Naive thymus-derived CD8-positive, alpha-beta T cell (primary cell): ENCODE results near the gene JAML. TPM values are rescaled to one million over a fixed set of nuclear protein-coding genes. Genes with fewer than 3 reads are reported as not detected.

Experiments used
- ATAC-seq, 2 donors: fragments of 150-1000 bp; cut with Tn5 transposase in 1 of 2; sonication (Bioruptor Pico), chemical (Tn5 transposase) in 1 of 2; 1 replicate in 1 of 2; 2 replicates in 1 of 2; pipeline ENCODE4 v1.10.0; 2021; ENCODE audit warnings: mild to moderate bottlenecking in 2 of 2, moderate library complexity in 2 of 2
- POLR2A ChIA-PET: fragments of 350-600 bp; sonication (Branson Sonifier 250); formaldehyde crosslinking; loops from one replicate; lab custom pipeline; 2021; ENCODE audit warnings: antibody characterized with exemption; lab: Charles Lee
- DNase-seq, 10 donors: peaks; one replicate each; pipeline versions ENCODE4 v3.0.0 to v3.0.0-alpha.2; 2020 to 2022
- H3K27ac Mint-ChIP-seq, 10 donors: one replicate each; pipeline ENCODE4 v1.8.0; 2020 to 2022; ENCODE audit warnings: mild to moderate bottlenecking in 10 of 10, mixed read lengths in 10 of 10, moderate library complexity in 4 of 10, inconsistent platforms in 1 of 10
- H3K27me3 Mint-ChIP-seq, 5 donors: one replicate each; pipeline ENCODE4 v1.8.0; 2021 to 2022; ENCODE audit warnings: mixed read lengths in 5 of 5
- H3K36me3 Mint-ChIP-seq, 3 donors: one replicate each; pipeline ENCODE4 v1.8.0; 2020 to 2022; ENCODE audit warnings: mixed read lengths in 3 of 3, mild to moderate bottlenecking in 2 of 3, inconsistent platforms in 1 of 3
- H3K4me1 Mint-ChIP-seq, 4 donors: one replicate each; pipeline ENCODE4 v1.8.0; 2021 to 2022; ENCODE audit warnings: mixed read lengths in 4 of 4
- H3K4me3 Mint-ChIP-seq, 10 donors: one replicate each; pipeline ENCODE4 v1.8.0; 2020 to 2022; ENCODE audit warnings: mild to moderate bottlenecking in 10 of 10, mixed read lengths in 10 of 10, moderate library complexity in 6 of 10, inconsistent platforms in 1 of 10
- H3K9me3 Mint-ChIP-seq, 9 donors: one replicate each; pipeline ENCODE4 v1.8.0; 2020 to 2022; ENCODE audit warnings: mixed read lengths in 9 of 9, mild to moderate bottlenecking in 3 of 9, inconsistent platforms in 1 of 9, moderate library complexity in 1 of 9
- polyA plus RNA-seq, 3 donors: library from polyadenylated mRNA; unstranded; fragments of 300-500 nt; fragmentation: Illumina TruSeq; gene quantifications; one replicate each; pipeline ENCODE4 v1.2.3, GENCODE V29; 2021
- total RNA-seq, 8 experiments: library from RNA in 2 of 8; stranded (reverse) in 2 of 8; gene quantifications; one replicate each; pipeline ENCODE4 v1.2.3 and lab custom pipeline; 2021 to 2026

JAML gene
- total and polyA plus RNA-seq, 5 experiments from 2014 or later: 120 to 195 (median 159) TPM

DNA sequence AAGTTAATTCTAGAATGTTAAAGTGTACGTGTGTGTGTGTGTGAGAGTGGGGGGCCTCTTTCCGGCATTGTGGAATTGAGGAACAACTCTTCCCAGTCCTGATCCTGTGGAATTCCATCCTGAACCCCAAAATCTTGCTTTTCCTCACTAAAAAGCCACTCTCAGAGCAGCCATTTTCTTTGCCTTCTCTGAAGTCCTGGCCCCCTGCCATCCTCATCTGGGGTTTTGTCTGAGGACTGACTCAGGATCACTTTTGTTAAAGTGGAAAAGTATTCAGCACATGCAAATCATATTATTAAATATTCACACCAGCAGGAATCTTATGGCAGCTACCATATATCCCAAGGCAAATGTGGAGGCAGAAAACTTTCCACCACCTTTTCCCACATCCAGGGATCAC, 76.0 kb downstream of the JAML start:
- peaks cover 4 to 9% (median 7%) of the 10 kb centered on the region in 4 donors for H3K4me1 Mint-ChIP-seq
- ATAC-seq (no peak), DNase-seq (peak in 1 of 10 donors; percentile 43)
- no peak overlapping the region for H3K27ac Mint-ChIP-seq
- H3K4me3 Mint-ChIP-seq: no peak overlapping the region
- H3K27me3 Mint-ChIP-seq: peaks cover 22 to 48% (median 32%) of the 10 kb centered on the region in 5 donors
- POLR2A ChIA-PET: no interaction called here
- H3K9me3 Mint-ChIP-seq: no peaks in the 10 kb centered on the region
- no peaks in the 10 kb centered on the region for H3K36me3 Mint-ChIP-seq

DNA sequence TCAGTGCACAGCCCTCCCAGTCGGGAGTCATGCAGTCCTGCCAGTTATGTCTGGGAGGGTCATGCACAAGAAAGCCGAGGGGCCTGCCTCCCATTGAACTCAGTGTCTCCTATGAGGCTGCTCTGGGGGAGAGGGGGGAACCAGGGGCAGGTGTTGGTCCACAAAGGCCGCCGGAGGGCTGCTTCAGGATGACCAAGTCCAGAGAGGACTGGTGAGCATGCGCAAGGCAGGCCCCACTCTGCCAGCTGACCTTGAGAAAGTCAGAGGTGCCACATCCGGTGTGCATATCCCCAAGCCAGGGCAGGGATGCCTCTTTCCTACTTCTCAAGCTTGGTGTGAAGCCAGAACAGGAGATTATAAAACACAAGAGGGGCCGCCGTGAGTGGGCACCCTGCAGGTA, 76.6 kb downstream of the JAML start:
- H3K36me3 Mint-ChIP-seq: no peaks in the 10 kb centered on the region
- POLR2A ChIA-PET: no interaction called here
- H3K4me1 Mint-ChIP-seq: peaks cover 2 to 4% (median 2%) of the 10 kb centered on the region in 4 donors
- peaks cover 20 to 47% (median 31%) of the 10 kb centered on the region in 5 donors for H3K27me3 Mint-ChIP-seq
- no peaks in the 10 kb centered on the region for H3K9me3 Mint-ChIP-seq
- H3K4me3 Mint-ChIP-seq: no peak overlapping the region
- DNase-seq: no peak
- no peak overlapping the region for H3K27ac Mint-ChIP-seq
- ATAC-seq: no peak

DNA sequence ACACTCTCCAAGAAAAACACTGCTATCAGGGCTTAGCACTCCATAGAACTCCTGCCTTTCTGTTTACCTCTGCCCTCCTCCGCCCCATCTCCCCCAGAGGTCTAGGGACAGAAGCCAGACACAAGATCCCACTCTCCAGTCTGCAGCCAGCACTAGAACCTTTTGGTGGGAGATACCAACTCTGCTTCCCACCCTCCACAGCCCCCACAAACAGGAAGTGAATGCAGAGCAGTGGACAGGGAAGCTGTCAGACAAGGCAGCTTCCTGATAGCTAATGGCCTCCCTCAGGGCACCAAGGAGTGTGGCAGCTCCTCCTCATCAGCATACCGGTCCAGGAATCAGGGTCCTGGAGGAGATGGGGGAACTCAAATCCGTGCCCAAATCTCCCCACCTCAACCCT, 77.3 kb downstream of the JAML start:
- DNase-seq (no peak), ATAC-seq (no peak)
- Mint-ChIP-seq H3K4me1 (peaks cover 0 to 4% (median 2%) of the 10 kb centered on the region in 4 donors), H3K4me3 (peak overlapping the region in 1 of 10 donors; percentile 58), H3K27ac (peak overlapping the region in 2 of 10 donors; percentile 33 to 45), H3K27me3 (peaks cover 23 to 50% (median 38%) of the 10 kb centered on the region in 5 donors), H3K36me3 (no peaks in the 10 kb centered on the region), H3K9me3 (no peaks in the 10 kb centered on the region)
- POLR2A ChIA-PET: no interaction called here

DNA sequence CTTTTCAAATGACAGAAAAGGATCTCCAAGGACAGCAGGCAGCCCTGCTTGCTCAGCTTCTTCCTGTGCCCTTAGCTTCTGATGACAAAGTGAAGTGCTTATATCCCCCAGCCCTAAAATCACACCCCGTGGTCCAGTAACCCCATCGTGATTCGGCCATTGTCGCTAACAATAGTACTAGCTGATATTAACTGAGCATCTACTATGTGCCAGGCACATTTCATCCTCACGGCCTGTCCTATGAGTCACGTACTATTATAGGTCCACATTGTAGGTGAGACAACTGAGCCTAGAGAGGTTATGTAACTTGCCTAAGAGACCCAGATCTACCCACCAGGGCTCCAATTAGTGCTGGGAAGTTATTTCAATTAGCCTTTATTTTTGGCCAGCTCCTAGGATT, 78.3 kb downstream of the JAML start:
- H3K9me3 Mint-ChIP-seq: no peaks in the 10 kb centered on the region
- POLR2A ChIA-PET: no interaction called here

DNA sequence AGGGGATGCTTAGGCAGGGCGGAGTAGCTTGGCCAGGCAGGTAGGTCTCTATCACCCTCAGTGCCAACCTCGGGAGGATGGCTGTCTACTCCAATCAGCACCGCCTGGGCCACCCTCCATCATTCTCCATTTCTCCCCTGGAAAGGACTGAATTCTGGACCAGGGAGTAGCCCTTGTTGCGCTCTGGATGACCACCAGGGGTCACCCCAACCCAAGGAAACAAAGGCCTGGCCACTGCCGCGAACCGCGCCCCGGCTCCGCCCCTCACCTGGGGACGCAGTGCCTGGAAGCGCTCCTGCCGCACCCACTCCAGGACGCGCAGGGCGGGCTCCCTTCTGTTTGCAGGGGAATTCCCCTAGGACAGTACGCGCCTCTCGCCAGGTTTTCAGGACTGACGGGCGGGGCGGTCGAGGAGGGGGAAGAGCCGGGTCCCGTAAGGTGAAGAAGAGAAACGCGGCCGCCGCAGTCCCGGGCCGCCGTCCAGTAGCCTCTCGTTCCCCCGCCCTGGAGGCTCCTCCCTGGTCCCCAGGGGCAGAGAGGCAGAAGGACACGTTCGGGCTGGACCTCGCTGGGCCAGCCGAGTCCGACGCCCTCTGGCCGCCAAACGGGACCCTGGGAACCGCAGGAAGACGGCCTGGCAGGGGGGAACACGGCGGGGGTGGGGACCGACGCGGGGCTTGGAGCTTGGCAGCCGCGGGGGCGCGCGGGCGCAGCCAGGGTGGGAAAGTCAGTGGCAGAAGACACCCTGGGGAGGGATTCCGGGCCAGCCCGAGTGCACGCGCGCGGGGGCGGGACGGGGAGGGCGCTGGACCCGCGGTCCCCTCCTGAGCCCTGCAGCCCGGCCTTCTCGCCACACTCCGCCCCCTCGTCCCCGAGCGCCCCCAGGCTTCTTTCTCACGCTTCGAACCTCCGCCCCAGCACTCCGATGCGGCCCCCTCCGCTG, 79.3 kb downstream of the JAML start:
- H3K4me1 Mint-ChIP-seq: peaks cover 0 to 4% (median 3%) of the 10 kb centered on the region in 4 donors
- POLR2A ChIA-PET: no interaction called here
- H3K27ac Mint-ChIP-seq: no peak overlapping the region
- DNase-seq: peak; percentile 76 to 89 (median 84)
- H3K4me3 Mint-ChIP-seq: peak overlapping the region; percentile 71 to 91 (median 82)
- H3K9me3 Mint-ChIP-seq: no peaks in the 10 kb centered on the region
- ATAC-seq: peak; percentile 93 to 95
- no peaks in the 10 kb centered on the region for H3K36me3 Mint-ChIP-seq
- peaks cover 28 to 56% (median 48%) of the 10 kb centered on the region in 5 donors for H3K27me3 Mint-ChIP-seq

More for the DNA sequence above, 78.3 kb downstream of the JAML start:
- no peaks in the 10 kb centered on the region for H3K36me3 Mint-ChIP-seq
- ATAC-seq (no peak), DNase-seq (no peak)
- H3K4me1 Mint-ChIP-seq: peaks cover 0 to 4% (median 3%) of the 10 kb centered on the region in 4 donors
- peak overlapping the region; percentile 72 to 88 (median 84) for H3K4me3 Mint-ChIP-seq
- H3K27ac Mint-ChIP-seq: peak overlapping the region in 1 of 10 donors; percentile 34
- peaks cover 30 to 51% (median 47%) of the 10 kb centered on the region in 5 donors for H3K27me3 Mint-ChIP-seq

DNA sequence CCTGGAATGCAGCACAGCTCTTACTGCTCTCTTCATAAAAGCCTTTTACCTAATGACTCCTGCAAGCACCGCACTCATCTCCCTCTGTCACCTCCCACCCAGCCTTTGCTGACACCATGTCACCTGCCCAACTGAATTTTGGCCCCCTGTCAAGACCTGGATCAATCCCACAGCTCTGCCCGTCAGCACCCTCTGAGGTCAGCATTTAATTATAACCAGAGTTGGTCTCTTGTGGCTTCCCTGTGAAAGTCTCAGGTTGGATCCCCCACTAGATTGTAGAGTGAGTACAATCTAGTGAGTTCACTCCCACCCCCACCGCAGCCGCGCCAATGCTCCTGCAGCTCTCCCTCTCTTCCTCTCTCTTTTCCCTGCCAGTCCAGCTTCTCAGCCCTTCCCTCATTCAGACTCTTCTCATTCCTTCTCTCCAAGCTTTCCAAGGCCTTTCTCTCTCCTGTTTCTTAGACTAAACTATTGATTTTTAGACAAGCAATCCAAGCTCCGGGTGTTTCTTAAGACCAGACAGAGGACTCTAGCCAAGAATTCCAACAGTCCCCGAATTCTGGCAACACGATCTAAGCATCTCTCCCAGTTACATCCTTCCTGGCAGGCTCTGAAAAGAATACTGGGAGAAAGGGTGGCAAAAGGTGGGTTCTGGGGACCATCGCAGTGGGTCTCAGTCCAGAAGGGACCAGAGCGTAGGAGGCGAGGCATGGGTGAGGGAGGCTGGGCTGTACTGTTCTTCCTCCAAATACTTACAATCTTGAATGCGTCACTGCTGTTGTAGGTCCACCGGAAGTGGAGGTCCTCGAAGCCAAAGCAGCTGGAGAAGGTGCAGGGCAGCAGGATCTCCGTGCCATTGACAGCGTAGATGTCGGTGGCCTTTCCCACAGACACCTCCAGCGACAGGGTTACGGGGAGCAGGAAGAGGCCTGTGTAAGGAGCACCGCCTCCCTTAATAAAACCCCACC, 80.2 kb downstream of the JAML start:
- Mint-ChIP-seq H3K27me3 (peaks cover 26 to 61% (median 53%) of the 10 kb centered on the region in 5 donors), H3K9me3 (no peaks in the 10 kb centered on the region), H3K36me3 (no peaks in the 10 kb centered on the region), H3K4me1 (peaks cover 0 to 4% (median 3%) of the 10 kb centered on the region in 4 donors), H3K4me3 (peak overlapping the region in 9 of 10 donors; percentile 74 to 91 (median 79)), H3K27ac (no peak overlapping the region)
- no peak for ATAC-seq
- DNase-seq: no peak
- POLR2A ChIA-PET: interaction anchor here (0.6 kb wide), 1 partner anchor 492 kb away, joined by 3 read pairs; no protein-coding TSS in a partner anchor

Other genes starting within 250 kb of the JAML start
- gene IL10RA, start 238.6 kb downstream of the JAML start, total RNA-seq: 100 to 1,000 TPM; 205 to 217 TPM
- 100 to 1,000 TPM in 2 of 3 donors, 10 to 100 TPM in 1; 99.2 to 185 (median 147) TPM for gene IL10RA, start 238.6 kb downstream of the JAML start, polyA plus RNA-seq
- gene TMPRSS4, start 147.9 kb downstream of the JAML start, total RNA-seq: not detected
- not detected for gene TMPRSS4, start 147.9 kb downstream of the JAML start, polyA plus RNA-seq
- under 1 TPM; 0.70 to 0.91 TPM for gene SMIM35, start 138.0 kb downstream of the JAML start, total RNA-seq
- under 1 TPM; 0.15 to 0.68 (median 0.60) TPM for gene SMIM35, start 138.0 kb downstream of the JAML start, polyA plus RNA-seq
- not detected for gene SCN4B, start 72.2 kb downstream of the JAML start, total RNA-seq
- not detected for gene SCN4B, start 72.2 kb downstream of the JAML start, polyA plus RNA-seq
- not detected for gene SCN2B, start 48.4 kb downstream of the JAML start, total RNA-seq
- gene SCN2B, start 48.4 kb downstream of the JAML start, polyA plus RNA-seq: not detected
- 10 to 100 TPM; 11.2 to 12.6 TPM for gene MPZL3, start 27.4 kb upstream of the JAML start, total RNA-seq
- gene MPZL3, start 27.4 kb upstream of the JAML start, polyA plus RNA-seq: 1 to 10 TPM; 1.9 to 3.4 (median 3.2) TPM
- 1 to 10 TPM; 2.8 to 3.1 TPM for gene MPZL2, start 39.3 kb upstream of the JAML start, total RNA-seq
- gene MPZL2, start 39.3 kb upstream of the JAML start, polyA plus RNA-seq: 1 to 10 TPM in 2 of 3 donors, under 1 TPM in 1; 0.94 to 3.1 (median 1.2) TPM
- gene CD3E, start 79.7 kb upstream of the JAML start, total RNA-seq: 100 to 1,000 TPM; 564 to 620 TPM
- gene CD3E, start 79.7 kb upstream of the JAML start, polyA plus RNA-seq: 1,000 to 10,000 TPM in 1 of 3 donors, 100 to 1,000 TPM in 2; 811 to 1,213 (median 948) TPM
- gene CD3D, start 117.7 kb upstream of the JAML start, total RNA-seq: 100 to 1,000 TPM; 355 to 362 TPM
- 1,000 to 10,000 TPM; 1,161 to 1,259 (median 1,215) TPM for gene CD3D, start 117.7 kb upstream of the JAML start, polyA plus RNA-seq
- gene CD3G, start 119.3 kb upstream of the JAML start, total RNA-seq: 100 to 1,000 TPM; 202 to 209 TPM
- 100 to 1,000 TPM; 397 to 400 (median 397) TPM for gene CD3G, start 119.3 kb upstream of the JAML start, polyA plus RNA-seq
- gene UBE4A, start 134.6 kb upstream of the JAML start, total RNA-seq: 10 to 100 TPM; 48.7 to 52.8 TPM
- gene UBE4A, start 134.6 kb upstream of the JAML start, polyA plus RNA-seq: 10 to 100 TPM; 20.7 to 31.0 (median 24.3) TPM
- gene ATP5MG, start 176.6 kb upstream of the JAML start, total RNA-seq: 100 to 1,000 TPM; 145 to 172 TPM
- gene ATP5MG, start 176.6 kb upstream of the JAML start, polyA plus RNA-seq: 100 to 1,000 TPM; 649 to 923 (median 790) TPM
- gene KMT2A, start 211.5 kb upstream of the JAML start, total RNA-seq: 100 to 1,000 TPM; 149 to 161 TPM
- gene KMT2A, start 211.5 kb upstream of the JAML start, polyA plus RNA-seq: 10 to 100 TPM; 16.9 to 30.5 (median 19.5) TPM